PC-3 (cell line): ENCODE results near the gene KANK2. TPM values are rescaled to one million over a fixed set of nuclear protein-coding genes. Genes with fewer than 3 reads are reported as not detected.

ENCODE experiments used
- ATAC-seq: fragments of 200-7000 bp; cut with Tn5 transposase; 2 replicates; pipeline ENCODE4 v1.9.1; 2020; ENCODE audit warnings: mild to moderate bottlenecking, moderate library complexity
- BruUV-seq: library from RNA; stranded (reverse); fragments of 400-500 nt; replicated peaks from 2 replicates; lab custom pipeline; 2021; lab: Mats Ljungman, UMichigan
- CTCF ChIA-PET: fragments of 300-600 bp; sonication (Branson Sonifier 250); formaldehyde crosslinking; loops from one replicate; lab custom pipeline; 2022; ENCODE audit warnings: antibody characterized with exemption; lab: Charles Lee
- POLR2A ChIA-PET: fragments of 300-600 bp; sonication (Branson Sonifier 250); formaldehyde crosslinking; loops from one replicate; lab custom pipeline; 2022; ENCODE audit warnings: antibody characterized with exemption; ENCODE audit not compliant: unreplicated experiment; lab: Charles Lee
- DNase-seq: peaks from one replicate; pipeline ENCODE4 v3.0.0-alpha.2; 2015
- H2AFZ ChIP-seq: fragments of 300-600 bp; sonication (generic); 2 replicates; pipeline ENCODE4 v1.6.0; 2016; ENCODE audit warnings: antibody characterized with exemption, low read length
- H3F3A ChIP-seq: fragments of 300-600 bp; sonication (generic); one replicate; pipeline ENCODE4 v1.6.0; 2017; ENCODE audit warnings: antibody characterized with exemption, low read length, control low read depth, mild to moderate bottlenecking; ENCODE audit not compliant: unreplicated experiment
- H3K27ac ChIP-seq: fragments of 300-600 bp; sonication (generic); 2 replicates; pipeline ENCODE4 v1.5.1; 2016; ENCODE audit warnings: mild to moderate bottlenecking, low read length
- H3K27me3 ChIP-seq: fragments of 300-600 bp; sonication (generic); 2 replicates; pipeline ENCODE4 v1.6.1; 2016; ENCODE audit warnings: low read length, mixed read lengths
- H3K36me3 ChIP-seq: fragments of 300-600 bp; sonication (generic); 2 replicates; pipeline ENCODE4 v1.6.1; 2016; ENCODE audit warnings: low read depth, mixed run types, low read length, mixed read lengths
- H3K4me1 ChIP-seq: fragments of 300-600 bp; sonication (generic); 2 replicates; pipeline ENCODE4 v1.5.1; 2016; ENCODE audit warnings: low read length; ENCODE audit not compliant: insufficient read depth
- H3K4me2 ChIP-seq: fragments of 300-600 bp; sonication (generic); 2 replicates; pipeline ENCODE4 v1.6.0; 2016; ENCODE audit warnings: low read length
- H3K4me3 ChIP-seq: fragments of 300-600 bp; sonication (generic); 2 replicates; pipeline ENCODE4 v1.5.1; 2016; ENCODE audit warnings: mild to moderate bottlenecking, low read length, mixed read lengths
- H3K79me2 ChIP-seq: fragments of 300-600 bp; sonication (generic); 2 replicates; pipeline ENCODE4 v1.6.1; 2017; ENCODE audit warnings: low read length, mixed read lengths
- H3K9ac ChIP-seq: fragments of 300-600 bp; sonication (generic); 2 replicates; pipeline ENCODE4 v1.6.0; 2016; ENCODE audit warnings: mild to moderate bottlenecking, low read length
- H3K9me2 ChIP-seq: fragments of 300-600 bp; sonication (generic); replicated peaks from 2 replicates; pipeline ENCODE4 v1.6.1; 2016; ENCODE audit warnings: mixed run types, low read length, mixed read lengths
- H3K9me3 ChIP-seq: fragments of 300-600 bp; sonication (generic); 2 replicates; pipeline ENCODE4 v1.6.1; 2016; ENCODE audit warnings: low read length, mixed read lengths
- H4K20me1 ChIP-seq: fragments of 300-600 bp; sonication (generic); 2 replicates; pipeline ENCODE4 v1.6.1; 2016; ENCODE audit warnings: low read length, mixed read lengths
- CTCF ChIP-seq: fragments of 300-600 bp; sonication (generic); conservative IDR thresholded peaks from 2 replicates; pipeline ENCODE4 v1.5.1; 2017; ENCODE audit warnings: antibody characterized with exemption, low read depth, mild to moderate bottlenecking, low read length
- EZH2 ChIP-seq: fragments of 300-600 bp; sonication (generic); IDR thresholded peaks from one replicate; pipeline ENCODE4 v1.6.1; 2017; ENCODE audit warnings: antibody characterized with exemption, mild to moderate bottlenecking, low read length; ENCODE audit not compliant: unreplicated experiment
- EZH2phosphoT487 ChIP-seq: fragments of 300-600 bp; sonication (generic); IDR thresholded peaks from 2 replicates; pipeline ENCODE4 v1.6.1; 2018; ENCODE audit warnings: mild to moderate bottlenecking, antibody characterized with exemption, low read length, borderline replicate concordance
- intact Hi-C: fragments of 100-400 bp; cut with micrococcal nuclease; formaldehyde crosslinking; loops from 2 replicates; pipeline ENCODE4 v1.9.0; 2023
- total RNA-seq: library from RNA; depleted of rRNA; stranded (reverse); fragments of >200 nt; gene quantifications from 2 replicates; pipeline ENCODE4 v1.2.3, GENCODE V29; 2014

Gene KANK2
- total RNA-seq, 1 experiment from 2014 or later, result 98.4 TPM

GRCh38 chr19:11176466-11177193, 20.7 kb downstream of the KANK2 start:
- no peak overlapping the region for H3K27ac ChIP-seq
- BruUV-seq, result no TSS peak

GRCh38 chr19:11175920-11176319, 21.4 kb downstream of the KANK2 start:
- Histone ChIP-seq H3F3A (no peaks in the 10 kb centered on the region), H3K27me3 (no peaks in the 10 kb centered on the region), H3K27ac (no peak overlapping the region), H4K20me1 (no peaks in the 10 kb centered on the region), H3K79me2 (no peaks in the 10 kb centered on the region), H3K4me2 (no peak overlapping the region), H3K9me3 (no peaks in the 10 kb centered on the region), H3K36me3 (peaks cover 24% of the 10 kb centered on the region), H3K9ac (no peak overlapping the region), H3K4me1 (peaks cover 7% of the 10 kb centered on the region), H3K9me2 (no peaks in the 10 kb centered on the region), H2AFZ (no peak overlapping the region), H3K4me3 (no peak overlapping the region)
- TF ChIP-seq EZH2phosphoT487, result no peak
- TF ChIP-seq CTCF, result no peak
- no peak for TF ChIP-seq EZH2
- no TSS peak for BruUV-seq
- DNase-seq (no peak), ATAC-seq (no peak)
- intact Hi-C loops, result no loop called here
- POLR2A ChIA-PET, result no interaction called here
- CTCF ChIA-PET, result no interaction called here

More at GRCh38 chr19:11176466-11177193, 20.7 kb downstream of the KANK2 start:
- Histone ChIP-seq H3K27me3 (no peaks in the 10 kb centered on the region), H3K4me2 (no peak overlapping the region), H3K36me3 (peaks cover 24% of the 10 kb centered on the region), H3K4me3 (no peak overlapping the region), H3K9me2 (no peaks in the 10 kb centered on the region), H2AFZ (no peak overlapping the region), H3K9ac (no peak overlapping the region), H3K9me3 (no peaks in the 10 kb centered on the region), H3K4me1 (peaks cover 7% of the 10 kb centered on the region), H3K79me2 (no peaks in the 10 kb centered on the region), H3F3A (no peaks in the 10 kb centered on the region), H4K20me1 (no peaks in the 10 kb centered on the region)
- ChIA-PET POLR2A (no interaction called here), CTCF (no interaction called here)
- ATAC-seq (no peak), DNase-seq (no peak)
- intact Hi-C loops, result no loop called here
- no peak for TF ChIP-seq EZH2
- TF ChIP-seq CTCF, result no peak
- no peak for TF ChIP-seq EZH2phosphoT487

GRCh38 chr19:11174336-11174735, 23.0 kb downstream of the KANK2 start:
- Histone ChIP-seq H3K27ac (no peak overlapping the region), H2AFZ (no peak overlapping the region), H3F3A (no peaks in the 10 kb centered on the region), H3K4me2 (no peak overlapping the region), H3K4me3 (no peak overlapping the region), H3K9ac (no peak overlapping the region), H3K79me2 (no peaks in the 10 kb centered on the region), H3K9me3 (no peaks in the 10 kb centered on the region), H3K9me2 (no peaks in the 10 kb centered on the region), H4K20me1 (no peaks in the 10 kb centered on the region), H3K4me1 (peaks cover 9% of the 10 kb centered on the region), H3K36me3 (peaks cover 32% of the 10 kb centered on the region), H3K27me3 (no peaks in the 10 kb centered on the region)
- POLR2A ChIA-PET, result no interaction called here
- no TSS peak for BruUV-seq
- no peak for TF ChIP-seq EZH2phosphoT487
- TF ChIP-seq CTCF, result no peak
- no peak for TF ChIP-seq EZH2
- CTCF ChIA-PET, result no interaction called here
- no peak for DNase-seq
- intact Hi-C loops, result no loop called here
- no peak for ATAC-seq
